Glutamatergic neuron (in vitro differentiated cells): ENCODE data around the gene NEMF. TPM values are rescaled to one million over a fixed set of nuclear protein-coding genes. Genes with fewer than 3 reads are reported as not detected.

Experiments
- DNase-seq: peaks from one replicate; pipeline ENCODE4 v3.0.0; 2022
- H3K27ac Mint-ChIP-seq: one replicate; pipeline ENCODE4 v1.8.0; 2020; ENCODE audit warnings: mild to moderate bottlenecking, mixed read lengths, inconsistent platforms; ENCODE audit not compliant: unreplicated experiment
- H3K27me3 Mint-ChIP-seq: one replicate; pipeline ENCODE4 v1.8.0; 2020; ENCODE audit warnings: mild to moderate bottlenecking, moderate library complexity, mixed read lengths, inconsistent platforms; ENCODE audit not compliant: unreplicated experiment
- H3K36me3 Mint-ChIP-seq: one replicate; pipeline ENCODE4 v1.8.0; 2020; ENCODE audit warnings: mild to moderate bottlenecking, mixed read lengths, inconsistent platforms; ENCODE audit not compliant: unreplicated experiment
- H3K4me1 Mint-ChIP-seq: one replicate; pipeline ENCODE4 v1.8.0; 2020; ENCODE audit warnings: mild to moderate bottlenecking, low read depth, mixed read lengths, inconsistent platforms; ENCODE audit not compliant: unreplicated experiment
- H3K4me3 Mint-ChIP-seq: one replicate; pipeline ENCODE4 v1.8.0; 2020; ENCODE audit warnings: mild to moderate bottlenecking, mixed read lengths, inconsistent platforms; ENCODE audit not compliant: unreplicated experiment
- H3K9me3 Mint-ChIP-seq: one replicate; pipeline ENCODE4 v1.8.0; 2020; ENCODE audit warnings: mild to moderate bottlenecking, moderate library complexity, mixed read lengths, inconsistent platforms; ENCODE audit not compliant: unreplicated experiment
- CTCF ChIP-seq: fragments of 200-600 bp; sonication (generic); IDR thresholded peaks from one replicate; pipeline ENCODE4 v1.5.0; 2021; ENCODE audit not compliant: partially characterized antibody, unreplicated experiment
- total RNA-seq: library from RNA; stranded (reverse); fragmentation: NEBNext Ultra II Directional; extraction: Animal tissue kit (Norgen Biotek cat#: 25700); gene quantifications from one replicate; pipeline ENCODE4 v1.2.1, GENCODE V29; 2021; ENCODE audit not compliant: unreplicated experiment

NEMF gene
- total RNA-seq, 1 donor from 2014 or later, result 78.8 TPM

GRCh38 chr14:49853572-49854375 is 1.2 kb upstream of the NEMF start:
- TF ChIP-seq CTCF, result peak; percentile 36
- peaks cover 6% of the 10 kb centered on the region for H3K9me3 Mint-ChIP-seq
- H3K27me3 Mint-ChIP-seq, result peaks cover 6% of the 10 kb centered on the region
- no peaks in the 10 kb centered on the region for H3K36me3 Mint-ChIP-seq
- H3K4me1 Mint-ChIP-seq, result peaks cover 3% of the 10 kb centered on the region
- no peak overlapping the region for H3K27ac Mint-ChIP-seq
- peak overlapping the region; percentile 96 for H3K4me3 Mint-ChIP-seq
- peak; percentile 63 for DNase-seq

GRCh38 chr14:49853158-49853477 is 530 bp upstream of the NEMF start:
- DNase-seq, result no peak
- peaks cover 6% of the 10 kb centered on the region for H3K27me3 Mint-ChIP-seq
- H3K4me1 Mint-ChIP-seq, result peaks cover 3% of the 10 kb centered on the region
- TF ChIP-seq CTCF, result peak; percentile 1
- H3K27ac Mint-ChIP-seq, result peak overlapping the region; percentile 99
- H3K4me3 Mint-ChIP-seq, result peak overlapping the region; percentile 96
- no peaks in the 10 kb centered on the region for H3K36me3 Mint-ChIP-seq
- peaks cover 6% of the 10 kb centered on the region for H3K9me3 Mint-ChIP-seq

GRCh38 chr14:49851813-49852212 is 775 bp downstream of the NEMF start:
- peaks cover 3% of the 10 kb centered on the region for H3K4me1 Mint-ChIP-seq
- no peaks in the 10 kb centered on the region for H3K36me3 Mint-ChIP-seq
- TF ChIP-seq CTCF, result no peak

GRCh38 chr14:49849213-49849847 is 3.3 kb downstream of the NEMF start:
- H3K27ac Mint-ChIP-seq, result no peak overlapping the region
- no peaks in the 10 kb centered on the region for H3K36me3 Mint-ChIP-seq
- no peak overlapping the region for H3K4me3 Mint-ChIP-seq
- TF ChIP-seq CTCF, result no peak
- peaks cover 6% of the 10 kb centered on the region for H3K27me3 Mint-ChIP-seq
- H3K4me1 Mint-ChIP-seq, result peaks cover 3% of the 10 kb centered on the region
- peaks cover 6% of the 10 kb centered on the region for H3K9me3 Mint-ChIP-seq
- DNase-seq, result no peak

More at GRCh38 chr14:49851813-49852212, 775 bp downstream of the NEMF start:
- Mint-ChIP-seq H3K27ac (peak overlapping the region; percentile 99), H3K4me3 (peak overlapping the region; percentile 96), H3K9me3 (peaks cover 6% of the 10 kb centered on the region), H3K27me3 (peaks cover 6% of the 10 kb centered on the region)
- DNase-seq, result no peak

GRCh38 chr14:49828640-49829039 is 23.9 kb downstream of the NEMF start:
- Mint-ChIP-seq H3K27me3 (no peaks in the 10 kb centered on the region), H3K36me3 (no peaks in the 10 kb centered on the region), H3K27ac (no peak overlapping the region), H3K4me3 (no peak overlapping the region), H3K9me3 (no peaks in the 10 kb centered on the region), H3K4me1 (no peaks in the 10 kb centered on the region)
- no peak for TF ChIP-seq CTCF
- DNase-seq, result no peak
